T-helper 2 cell treated with Interferon-gamma antibody and Interleukin-4, amounts not matched to agents 5 μg/mL and 100 μg/mL, for 36 hours (primary cell): ENCODE data around the gene GLIPR1.
"Not testable (repeated sequence)": the region's sequence is repeated elsewhere in the genome, so short reads cannot be mapped to it uniquely, and the experiment has no call there.

Experiments used
- DNase-seq: peaks from one replicate; pipeline ENCODE4 v3.0.0; 2021; ENCODE audit warnings: low spot score
- H3K27ac Mint-ChIP-seq: one replicate; pipeline ENCODE4 v1.8.0; 2021; ENCODE audit warnings: mild to moderate bottlenecking, mixed read lengths
- H3K27me3 Mint-ChIP-seq: one replicate; pipeline ENCODE4 v1.8.0; 2021; ENCODE audit warnings: low read depth, mixed read lengths
- H3K36me3 Mint-ChIP-seq: one replicate; pipeline ENCODE4 v1.8.0; 2021; ENCODE audit warnings: low read depth, mixed read lengths
- H3K4me1 Mint-ChIP-seq: one replicate; pipeline ENCODE4 v1.8.0; 2021; ENCODE audit warnings: low read depth, mixed read lengths
- H3K4me3 Mint-ChIP-seq: one replicate; pipeline ENCODE4 v1.8.0; 2022; ENCODE audit warnings: mild to moderate bottlenecking, moderate library complexity, mixed read lengths
- H3K9me3 Mint-ChIP-seq: one replicate; pipeline ENCODE4 v1.8.0; 2021; ENCODE audit warnings: mixed read lengths

The GLIPR1 gene

GRCh38 chr12:75480469-75480949 is at the start of gene GLIPR1:
GLIPR1 (plus strand) TSS chr12:75480755; CDS start chr12:75480881, 126 bp downstream.
- peak; percentile 75 for DNase-seq
- H3K36me3 Mint-ChIP-seq = peaks cover 20% of the 10 kb centered on the region
- peaks cover 62% of the 10 kb centered on the region for H3K4me1 Mint-ChIP-seq
- H3K9me3 Mint-ChIP-seq = no peaks in the 10 kb centered on the region
- peak within 1 kb of the TSS; percentile 90 for H3K4me3 Mint-ChIP-seq
- peaks cover 7% of the 10 kb centered on the region for H3K27me3 Mint-ChIP-seq
- H3K27ac Mint-ChIP-seq = peak within 1 kb of the TSS; percentile 98

GRCh38 chr12:75432924-75433323 is 47.6 kb upstream of the GLIPR1 start:
- Mint-ChIP-seq H3K4me3 (no peak overlapping the region), H3K9me3 (peaks cover 29% of the 10 kb centered on the region), H3K27me3 (peaks cover 7% of the 10 kb centered on the region), H3K4me1 (peaks cover 3% of the 10 kb centered on the region), H3K36me3 (no peaks in the 10 kb centered on the region), H3K27ac (no peak overlapping the region)
- no peak for DNase-seq

- Mint-ChIP-seq H3K27ac (no peak overlapping the region), H3K4me3 (no peak overlapping the region), H3K4me1 (peaks cover 6% of the 10 kb centered on the region), H3K9me3 (peaks cover 19% of the 10 kb centered on the region), H3K27me3 (peaks cover 10% of the 10 kb centered on the region), H3K36me3 (peaks cover 1% of the 10 kb centered on the region)
- no peak for DNase-seq
Measured at GRCh38 chr12:75437564-75437963, 43.0 kb upstream of the GLIPR1 start.

GRCh38 chr12:75438059-75438754 is 42.3 kb upstream of the GLIPR1 start:
- Mint-ChIP-seq H3K27ac (no peak overlapping the region), H3K4me1 (peaks cover 6% of the 10 kb centered on the region), H3K4me3 (no peak overlapping the region)

GRCh38 chr12:75439048-75439447 is 41.5 kb upstream of the GLIPR1 start:
- Mint-ChIP-seq H3K4me3 (no peak overlapping the region), H3K27ac (no peak overlapping the region), H3K9me3 (peaks cover 19% of the 10 kb centered on the region), H3K36me3 (peaks cover 1% of the 10 kb centered on the region), H3K27me3 (peaks cover 19% of the 10 kb centered on the region), H3K4me1 (peaks cover 6% of the 10 kb centered on the region)
- DNase-seq = no peak

More at GRCh38 chr12:75438059-75438754, 42.3 kb upstream of the GLIPR1 start:
- DNase-seq = no peak
- peaks cover 12% of the 10 kb centered on the region for H3K27me3 Mint-ChIP-seq
- H3K36me3 Mint-ChIP-seq = peaks cover 1% of the 10 kb centered on the region
- H3K9me3 Mint-ChIP-seq = peaks cover 19% of the 10 kb centered on the region

GRCh38 chr12:75439930-75440329 is 40.6 kb upstream of the GLIPR1 start:
- DNase-seq = no peak
- Mint-ChIP-seq H3K4me1 (peaks cover 6% of the 10 kb centered on the region), H3K4me3 (no peak overlapping the region), H3K27ac (no peak overlapping the region), H3K36me3 (peaks cover 1% of the 10 kb centered on the region), H3K9me3 (peaks cover 19% of the 10 kb centered on the region), H3K27me3 (peaks cover 21% of the 10 kb centered on the region)

- H3K27ac Mint-ChIP-seq = not testable (repeated sequence)
Measured at GRCh38 chr12:75441687-75442449, 38.7 kb upstream of the GLIPR1 start.

GRCh38 chr12:75442454-75442853 is 38.1 kb upstream of the GLIPR1 start:
- not testable (repeated sequence) for DNase-seq, H3K4me1 Mint-ChIP-seq, H3K36me3 Mint-ChIP-seq, H3K27ac Mint-ChIP-seq, H3K9me3 Mint-ChIP-seq, H3K4me3 Mint-ChIP-seq
- H3K27me3 Mint-ChIP-seq = peaks cover 27% of the 10 kb centered on the region

More at GRCh38 chr12:75441687-75442449, 38.7 kb upstream of the GLIPR1 start:
- H3K4me3 Mint-ChIP-seq, H3K36me3 Mint-ChIP-seq, H3K9me3 Mint-ChIP-seq, H3K4me1 Mint-ChIP-seq, DNase-seq: not testable (repeated sequence)
- peaks cover 24% of the 10 kb centered on the region for H3K27me3 Mint-ChIP-seq

- no peak overlapping the region for H3K27ac Mint-ChIP-seq
- H3K4me3 Mint-ChIP-seq = no peak overlapping the region
- peaks cover 34% of the 10 kb centered on the region for H3K27me3 Mint-ChIP-seq
- no peak for DNase-seq
- H3K9me3 Mint-ChIP-seq = peaks cover 9% of the 10 kb centered on the region
- H3K36me3 Mint-ChIP-seq = peaks cover 1% of the 10 kb centered on the region
- peaks cover 2% of the 10 kb centered on the region for H3K4me1 Mint-ChIP-seq
Measured at GRCh38 chr12:75443709-75444108, 36.8 kb upstream of the GLIPR1 start.

- Mint-ChIP-seq H3K36me3 (peaks cover 1% of the 10 kb centered on the region), H3K27ac (no peak overlapping the region), H3K27me3 (peaks cover 37% of the 10 kb centered on the region), H3K4me3 (no peak overlapping the region), H3K9me3 (peaks cover 6% of the 10 kb centered on the region), H3K4me1 (no peaks in the 10 kb centered on the region)
- DNase-seq = no peak
Measured at GRCh38 chr12:75444429-75445136, 36.0 kb upstream of the GLIPR1 start.

GRCh38 chr12:75445137-75445507 is 35.4 kb upstream of the GLIPR1 start:
- DNase-seq, H3K27ac Mint-ChIP-seq, H3K36me3 Mint-ChIP-seq, H3K4me1 Mint-ChIP-seq, H3K9me3 Mint-ChIP-seq, H3K4me3 Mint-ChIP-seq: not testable (repeated sequence)
- H3K27me3 Mint-ChIP-seq = peaks cover 37% of the 10 kb centered on the region

- no peaks in the 10 kb centered on the region for H3K4me1 Mint-ChIP-seq
- no peak for DNase-seq
- H3K9me3 Mint-ChIP-seq = no peaks in the 10 kb centered on the region
- H3K4me3 Mint-ChIP-seq = no peak overlapping the region
- H3K27me3 Mint-ChIP-seq = peaks cover 34% of the 10 kb centered on the region
- no peaks in the 10 kb centered on the region for H3K36me3 Mint-ChIP-seq
- H3K27ac Mint-ChIP-seq = no peak overlapping the region
Measured at GRCh38 chr12:75446857-75447256, 33.7 kb upstream of the GLIPR1 start.

- Mint-ChIP-seq H3K4me1 (no peaks in the 10 kb centered on the region), H3K36me3 (no peaks in the 10 kb centered on the region), H3K4me3 (no peak overlapping the region), H3K27ac (no peak overlapping the region), H3K9me3 (no peaks in the 10 kb centered on the region), H3K27me3 (peaks cover 34% of the 10 kb centered on the region)
- no peak for DNase-seq
Measured at GRCh38 chr12:75447691-75448393, 32.7 kb upstream of the GLIPR1 start.
